Pulmonary artery endothelial cell (primary cell): ENCODE data around the gene WTAP. TPM values are rescaled to one million over a fixed set of nuclear protein-coding genes. Genes with fewer than 3 reads are reported as not detected.

Source experiments
- DNase-seq: peaks from one replicate; pipeline ENCODE4 v3.0.0-alpha.2; 2011; ENCODE audit warnings: low read depth, low spot score
- total RNA-seq: library from RNA; depleted of rRNA; stranded (reverse); fragments of >200 nt; gene quantifications from 2 replicates; pipeline ENCODE4 v1.2.3, GENCODE V29; 2014

WTAP gene
- total RNA-seq, 1 donor from 2014 or later = 99.9 TPM

DNA sequence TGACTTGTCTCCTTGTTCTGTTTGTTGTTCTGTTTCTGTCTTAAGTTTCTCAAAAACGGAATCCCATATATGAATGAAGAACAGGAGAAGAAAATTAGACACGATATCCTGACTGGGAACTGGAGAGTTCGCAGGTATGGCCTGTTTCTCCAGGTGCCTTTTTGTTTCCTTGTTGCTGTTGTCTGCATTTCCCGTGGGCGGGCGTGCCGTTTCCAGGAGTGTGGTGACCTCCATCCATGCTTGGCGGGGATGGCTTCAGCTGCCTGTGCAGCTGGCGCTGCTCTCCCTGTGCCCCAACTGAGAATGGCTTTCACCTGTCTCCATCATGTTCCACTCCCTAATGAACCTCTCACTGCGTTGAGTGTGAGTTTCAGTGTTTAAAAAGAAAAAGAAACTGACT is 77.2 kb downstream of the WTAP start:
- DNase-seq = no peak

DNA sequence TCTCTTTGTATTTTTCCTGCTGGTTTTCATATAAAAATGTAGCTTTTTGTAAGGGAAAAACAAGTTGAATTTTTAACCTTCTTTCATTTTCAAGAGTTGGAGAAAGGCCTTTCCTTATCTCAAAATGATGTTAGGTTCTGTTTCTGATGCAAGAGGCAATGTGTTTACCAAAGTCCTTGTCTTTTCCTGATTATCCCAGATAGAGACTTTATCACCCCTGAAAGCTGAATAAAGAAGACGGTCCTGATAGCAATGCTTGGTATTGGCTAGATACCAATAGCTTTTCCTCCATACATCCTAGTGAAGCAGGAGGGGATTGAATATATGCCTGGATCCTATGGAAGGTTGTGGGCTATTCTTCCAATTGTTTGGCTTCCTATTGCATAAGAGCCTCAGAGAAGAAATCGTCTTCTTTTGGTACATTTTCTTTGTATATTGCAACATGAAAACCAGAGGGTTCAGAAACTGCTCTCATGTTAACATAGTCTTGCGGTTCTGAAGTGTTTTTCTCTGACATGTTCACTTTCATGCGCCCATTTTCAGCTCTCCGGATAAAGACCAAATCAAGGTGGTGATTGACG is 78.2 kb downstream of the WTAP start:
- DNase-seq = no peak

Other genes starting within 250 kb of the WTAP start
- 167 and 424 TPM in 2 replicates for gene SOD2, start 34.3 kb upstream of the WTAP start, total RNA-seq
- gene ACAT2, start 34.5 kb downstream of the WTAP start, total RNA-seq = 89.4 and 94.0 TPM in 2 replicates
- 373 and 619 TPM in 2 replicates for gene TCP1, start 62.1 kb downstream of the WTAP start, total RNA-seq
- 80.0 and 147 TPM in 2 replicates for gene MRPL18, start 63.0 kb downstream of the WTAP start, total RNA-seq
- gene PNLDC1, start 72.8 kb downstream of the WTAP start, total RNA-seq = 0.11 TPM in 1 of 2 replicates, not detected in the other
- not detected in 2 replicates for gene MAS1, start 163.5 kb downstream of the WTAP start, total RNA-seq
- 63.2 and 72.4 TPM in 2 replicates for gene IGF2R, start 241.6 kb downstream of the WTAP start, total RNA-seq